Measurements from ENCODE around the gene LYST.
"Not testable (repeated sequence)": the region's sequence is repeated elsewhere in the genome, so short reads cannot be mapped to it uniquely, and the experiment has no call there.

Gene LYST

DNA sequence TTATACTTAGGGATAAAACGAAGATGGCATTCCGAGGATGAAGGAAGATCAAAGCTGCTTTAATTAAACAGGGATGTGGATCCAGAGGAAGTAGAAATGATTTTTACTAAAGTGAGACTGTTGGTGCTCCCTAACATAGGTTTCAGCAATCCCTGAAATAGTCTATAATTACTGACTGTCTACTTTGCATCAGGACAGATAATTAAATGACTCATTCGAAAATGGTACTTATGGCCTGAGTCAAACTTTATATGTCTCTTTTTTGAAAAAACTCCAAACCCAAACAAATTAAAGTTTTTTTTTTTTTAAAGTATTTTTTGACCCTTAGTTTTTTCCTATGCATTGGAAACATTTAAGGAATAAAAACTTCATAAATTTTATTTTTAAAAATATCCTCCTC is 90.3 kb downstream of the LYST start:
- H3K9me3 ChIP-seq (replicated peaks in 1 of 11), result no peaks in the 10 kb centered on the region
- no peak overlapping the region for H3K4me2 ChIP-seq
- H3K27me3 ChIP-seq, result no peaks in the 10 kb centered on the region
- no peak for TF ChIP-seq Cebpa-rat (IDR thresholded peaks at IDR 0.05)
- H3K4me1 ChIP-seq, result peaks cover 0 to 8% (median 4%) of the 10 kb centered on the region in 10 experiments; a peak in 9 of 20 replicates
- H3K27ac ChIP-seq, result no peak overlapping the region
- no peak overlapping the region for H3K9ac ChIP-seq
- H4K20me1 ChIP-seq, result peaks cover 0 to 4% (median 0%) of the 10 kb centered on the region in 11 experiments; a peak in 4 of 22 replicates
- no peak overlapping the region for H3K4me3 ChIP-seq
- H3K36me3 ChIP-seq, result peaks cover 0 to 93% (median 88%) of the 10 kb centered on the region in 11 experiments; a peak in 17 of 22 replicates

DNA sequence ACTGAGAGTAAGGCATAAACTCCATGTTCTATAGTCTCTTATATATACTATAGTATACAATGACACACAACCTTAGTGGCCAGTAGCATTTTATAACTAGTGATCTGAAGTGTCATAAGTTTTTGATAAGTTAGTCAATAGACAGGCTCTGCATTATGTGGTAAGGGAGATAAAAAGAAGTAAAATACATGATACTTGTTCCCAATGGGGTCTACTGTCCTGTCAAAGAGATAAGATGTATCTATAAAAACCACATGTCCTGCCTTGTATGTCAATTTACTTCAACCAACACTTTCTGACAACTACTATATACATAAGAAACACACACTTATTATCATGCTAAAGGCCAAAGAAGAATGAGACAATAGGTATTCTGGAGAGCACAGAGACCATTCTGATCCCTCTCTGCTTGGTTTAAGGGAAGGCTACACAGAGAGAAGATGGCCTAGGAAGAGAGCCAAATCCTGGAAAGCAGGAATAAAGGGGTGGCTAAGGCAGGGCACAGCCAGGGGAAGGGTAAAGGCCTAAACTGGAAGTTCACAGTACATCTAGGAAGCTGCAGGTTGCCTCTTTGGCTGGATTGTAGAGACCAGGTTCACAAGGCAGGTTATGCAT is 91.4 kb downstream of the LYST start:
- Histone ChIP-seq H3K9me3 (replicated peaks in 1 of 11) (no peaks in the 10 kb centered on the region), H4K20me1 (peaks cover 0 to 4% (median 0%) of the 10 kb centered on the region in 11 experiments; a peak in 4 of 22 replicates), H3K4me3 (no peak overlapping the region), H3K4me2 (no peak overlapping the region), H3K9ac (no peak overlapping the region), H3K27me3 (no peaks in the 10 kb centered on the region), H3K27ac (no peak overlapping the region), H3K4me1 (peaks cover 0 to 8% (median 4%) of the 10 kb centered on the region in 10 experiments; a peak in 9 of 20 replicates), H3K36me3 (peaks cover 0 to 97% (median 91%) of the 10 kb centered on the region in 11 experiments; a peak in 17 of 22 replicates)
- TF ChIP-seq Cebpa-rat (IDR thresholded peaks at IDR 0.05), result no peak

GRCh38 chr1:235767795-235768194 is 98.9 kb downstream of the LYST start:
- H3K4me2 ChIP-seq, result no peak overlapping the region
- H4K20me1 ChIP-seq, result no peaks in the 10 kb centered on the region; a peak in 1 of 22 replicates
- TF ChIP-seq Cebpa-rat (IDR thresholded peaks at IDR 0.05), result no peak
- no peaks in the 10 kb centered on the region for H3K27me3 ChIP-seq
- H3K9ac ChIP-seq, result no peak overlapping the region
- H3K36me3 ChIP-seq, result peaks cover 0 to 99% (median 90%) of the 10 kb centered on the region in 11 experiments; a peak in 18 of 22 replicates
- H3K27ac ChIP-seq, result no peak overlapping the region
- no peaks in the 10 kb centered on the region for H3K4me1 ChIP-seq
- no peaks in the 10 kb centered on the region for H3K9me3 ChIP-seq (replicated peaks in 1 of 11)
- no peak overlapping the region for H3K4me3 ChIP-seq

- H3K4me3 ChIP-seq, result no peak overlapping the region
- no peak overlapping the region for H3K4me2 ChIP-seq
- no peaks in the 10 kb centered on the region for H3K4me1 ChIP-seq
Observed at GRCh38 chr1:235766794-235767285, 99.9 kb downstream of the LYST start.

DNA sequence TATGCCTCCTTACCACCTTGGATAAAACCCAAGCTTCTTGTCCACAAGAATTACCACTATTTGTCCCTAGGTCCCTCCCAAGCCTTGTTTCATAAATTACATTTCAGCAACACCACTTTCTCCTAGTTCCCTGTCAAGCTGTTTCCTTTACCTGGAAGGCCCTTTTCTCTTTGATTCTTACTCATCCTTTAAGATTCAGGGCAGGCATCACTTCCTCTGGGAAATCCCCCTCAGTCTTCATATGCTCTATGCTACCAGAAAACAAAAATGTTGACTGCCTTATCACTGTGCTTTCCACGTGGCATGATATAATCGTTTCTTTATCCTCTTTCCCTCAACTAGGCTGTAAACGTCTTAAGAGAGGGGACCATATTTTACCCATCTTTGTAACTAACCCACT is 102.7 kb downstream of the LYST start:
- peaks cover 4 to 100% (median 94%) of the 10 kb centered on the region in 11 experiments; a peak in 20 of 22 replicates for H3K36me3 ChIP-seq
- H3K9me3 ChIP-seq (replicated peaks in 1 of 11), result no peaks in the 10 kb centered on the region
- no peak overlapping the region for H3K4me2 ChIP-seq
- H4K20me1 ChIP-seq, result 0 out of 22 replicates have a peak, but pooled peaks cover 0 to 3% (median 0%) of the 10 kb centered on the region in 11 experiments
- no peak for TF ChIP-seq Cebpa-rat (IDR thresholded peaks at IDR 0.05)
- no peak overlapping the region for H3K9ac ChIP-seq
- no peaks in the 10 kb centered on the region for H3K4me1 ChIP-seq
- no peak overlapping the region for H3K27ac ChIP-seq
- no peaks in the 10 kb centered on the region for H3K27me3 ChIP-seq
- H3K4me3 ChIP-seq, result no peak overlapping the region

More at GRCh38 chr1:235766794-235767285, 99.9 kb downstream of the LYST start:
- Histone ChIP-seq H3K27ac (no peak overlapping the region), H3K9me3 (replicated peaks in 1 of 11) (no peaks in the 10 kb centered on the region), H4K20me1 (no peaks in the 10 kb centered on the region; a peak in 1 of 22 replicates), H3K36me3 (peaks cover 0 to 99% (median 90%) of the 10 kb centered on the region in 11 experiments; a peak in 18 of 22 replicates), H3K9ac (no peak overlapping the region), H3K27me3 (no peaks in the 10 kb centered on the region)
- no peak for TF ChIP-seq Cebpa-rat (IDR thresholded peaks at IDR 0.05)

DNA sequence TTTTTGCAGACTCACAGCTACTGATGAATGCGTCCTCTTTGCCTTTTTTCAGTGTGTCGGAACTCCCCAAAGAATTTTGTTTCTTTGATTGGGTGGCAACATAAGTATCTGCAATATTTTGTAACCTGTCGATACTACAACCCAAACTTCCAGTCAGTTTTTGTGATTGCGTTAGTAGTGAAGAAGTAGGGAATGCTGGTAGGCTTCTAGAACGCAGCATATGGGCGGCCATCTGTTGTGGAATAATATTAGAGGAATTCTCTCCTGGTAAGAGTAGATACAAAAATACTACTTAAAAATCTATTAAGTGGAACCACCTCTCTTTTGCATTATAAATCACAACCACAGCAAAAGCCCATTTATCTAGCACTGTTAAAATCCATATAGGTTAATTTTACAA is 107.4 kb downstream of the LYST start:
- Histone ChIP-seq H3K27ac (no peak overlapping the region), H3K9ac (no peak overlapping the region), H3K9me3 (replicated peaks in 1 of 11) (no peaks in the 10 kb centered on the region), H3K4me2 (no peak overlapping the region), H4K20me1 (peaks cover 0 to 11% (median 0%) of the 10 kb centered on the region in 11 experiments; a peak in 2 of 22 replicates), H3K4me1 (no peaks in the 10 kb centered on the region), H3K36me3 (peaks cover 6 to 99% (median 96%) of the 10 kb centered on the region in 11 experiments; a peak in 21 of 22 replicates), H3K27me3 (no peaks in the 10 kb centered on the region), H3K4me3 (no peak overlapping the region)
- no peak for TF ChIP-seq Cebpa-rat (IDR thresholded peaks at IDR 0.05)

DNA sequence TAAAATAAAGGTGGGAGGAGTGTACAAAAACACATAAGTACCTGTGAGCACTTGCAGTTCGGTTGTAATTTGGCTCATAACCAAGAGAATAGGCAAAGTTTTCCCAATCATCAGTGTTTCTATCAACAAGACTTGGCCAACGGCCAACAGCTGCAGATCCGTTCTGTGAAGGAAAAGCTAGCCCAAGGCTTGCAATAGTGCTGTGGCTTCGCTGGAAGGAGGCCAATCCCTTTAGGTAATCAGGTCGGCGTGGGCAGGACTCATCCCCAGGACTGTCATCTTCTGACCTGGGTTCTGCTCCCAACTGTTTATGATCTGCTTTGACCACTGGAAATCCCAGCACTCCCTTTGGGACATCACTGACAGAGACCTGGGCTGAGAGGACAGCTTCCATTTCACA is 107.8 kb downstream of the LYST start:
- Histone ChIP-seq H3K27ac (no peak overlapping the region), H3K9ac (no peak overlapping the region), H4K20me1 (peaks cover 0 to 11% (median 0%) of the 10 kb centered on the region in 11 experiments; a peak in 2 of 22 replicates), H3K36me3 (peaks cover 6 to 99% (median 97%) of the 10 kb centered on the region in 11 experiments; a peak in 21 of 22 replicates), H3K4me1 (no peaks in the 10 kb centered on the region), H3K9me3 (replicated peaks in 1 of 11) (no peaks in the 10 kb centered on the region), H3K4me2 (no peak overlapping the region), H3K4me3 (no peak overlapping the region), H3K27me3 (no peaks in the 10 kb centered on the region)
- no peak for TF ChIP-seq Cebpa-rat (IDR thresholded peaks at IDR 0.05)

DNA sequence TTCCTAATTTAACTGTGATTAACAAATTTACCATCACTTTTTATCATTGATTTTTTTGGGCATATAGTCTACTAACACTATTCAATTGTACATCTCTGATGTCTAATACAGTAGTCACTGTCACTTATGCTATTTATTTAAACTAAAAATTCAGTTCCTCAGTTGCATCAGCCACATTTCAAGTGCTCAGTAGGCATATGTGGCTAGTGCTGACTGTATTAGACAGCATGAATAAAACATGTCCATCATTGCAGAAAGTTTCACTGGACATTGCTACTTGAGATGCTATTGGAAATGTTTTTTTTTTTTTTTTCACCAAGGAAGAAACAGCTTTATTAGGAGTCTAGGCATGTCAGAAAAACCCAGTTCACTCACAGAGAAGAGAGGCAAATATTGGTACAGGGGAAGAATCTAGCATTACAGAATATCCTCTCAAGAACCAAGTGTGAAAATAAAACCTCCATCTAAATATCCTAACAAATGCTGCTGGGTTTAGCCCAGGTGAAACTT is 109.1 kb downstream of the LYST start:
- no peaks in the 10 kb centered on the region for H3K9me3 ChIP-seq (replicated peaks in 1 of 11)
- no peak overlapping the region for H3K4me2 ChIP-seq
- no peak for TF ChIP-seq Cebpa-rat (IDR thresholded peaks at IDR 0.05)
- H3K27me3 ChIP-seq, result no peaks in the 10 kb centered on the region
- no peak overlapping the region for H3K27ac ChIP-seq
- H3K4me3 ChIP-seq, result no peak overlapping the region
- no peaks in the 10 kb centered on the region for H3K4me1 ChIP-seq
- peaks cover 0 to 11% (median 0%) of the 10 kb centered on the region in 11 experiments; a peak in 2 of 22 replicates for H4K20me1 ChIP-seq
- H3K36me3 ChIP-seq, result peaks cover 6 to 99% (median 96%) of the 10 kb centered on the region in 11 experiments; a peak in 21 of 22 replicates
- H3K9ac ChIP-seq, result no peak overlapping the region

DNA sequence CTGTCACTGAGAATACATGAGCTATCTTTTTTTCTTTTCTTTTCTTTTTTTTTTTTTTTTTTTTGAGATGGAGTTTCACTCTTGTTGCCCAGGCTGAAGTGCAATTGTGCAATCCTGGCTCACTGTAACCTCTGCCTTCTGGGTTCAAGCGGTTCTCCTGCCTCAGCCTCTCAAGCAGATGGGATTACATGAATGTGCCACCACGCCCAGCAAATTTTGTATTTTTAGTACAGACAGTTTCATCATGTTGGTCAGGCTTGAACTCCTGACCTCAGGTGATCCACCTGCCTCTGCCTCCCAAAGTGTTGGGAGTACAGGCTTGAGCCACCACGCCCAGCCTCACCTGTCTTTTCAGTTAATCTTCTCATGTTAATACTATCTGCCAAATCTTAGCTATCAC is 112.5 kb downstream of the LYST start:
- H3K27ac ChIP-seq, H3K4me2 ChIP-seq: not testable (repeated sequence)

More for the DNA sequence above, 112.5 kb downstream of the LYST start:
- H3K27me3 ChIP-seq; H3K4me3 ChIP-seq; H3K9me3 ChIP-seq (replicated peaks in 1 of 11); H3K4me1 ChIP-seq; H3K9ac ChIP-seq: not testable (repeated sequence)
- Histone ChIP-seq H4K20me1 (peaks cover 0 to 10% (median 0%) of the 10 kb centered on the region in 11 experiments; a peak in 2 of 22 replicates), H3K36me3 (peaks cover 5 to 99% (median 94%) of the 10 kb centered on the region in 11 experiments; a peak in 20 of 22 replicates)
- TF ChIP-seq Cebpa-rat (IDR thresholded peaks at IDR 0.05), result peak in 2 of 11 experiments; percentile 31 to 34; a peak in 2 of 22 replicates

Measured in BLaER1 treated with 17β-estradiol and CSF1 and Interleukin-3, amounts not matched to agents 10 nM and 100 nM (cell line).